ENCODE data around the gene DCST2. TPM values are rescaled to one million over a fixed set of nuclear protein-coding genes. Genes with fewer than 3 reads are reported as not detected.
A peak's percentile ranks its signal among the peaks of the same experiment; 100 is the strongest.

The DCST2 gene
- total RNA-seq, 1 donor from 2014 or later: 0.20 TPM

DNA sequence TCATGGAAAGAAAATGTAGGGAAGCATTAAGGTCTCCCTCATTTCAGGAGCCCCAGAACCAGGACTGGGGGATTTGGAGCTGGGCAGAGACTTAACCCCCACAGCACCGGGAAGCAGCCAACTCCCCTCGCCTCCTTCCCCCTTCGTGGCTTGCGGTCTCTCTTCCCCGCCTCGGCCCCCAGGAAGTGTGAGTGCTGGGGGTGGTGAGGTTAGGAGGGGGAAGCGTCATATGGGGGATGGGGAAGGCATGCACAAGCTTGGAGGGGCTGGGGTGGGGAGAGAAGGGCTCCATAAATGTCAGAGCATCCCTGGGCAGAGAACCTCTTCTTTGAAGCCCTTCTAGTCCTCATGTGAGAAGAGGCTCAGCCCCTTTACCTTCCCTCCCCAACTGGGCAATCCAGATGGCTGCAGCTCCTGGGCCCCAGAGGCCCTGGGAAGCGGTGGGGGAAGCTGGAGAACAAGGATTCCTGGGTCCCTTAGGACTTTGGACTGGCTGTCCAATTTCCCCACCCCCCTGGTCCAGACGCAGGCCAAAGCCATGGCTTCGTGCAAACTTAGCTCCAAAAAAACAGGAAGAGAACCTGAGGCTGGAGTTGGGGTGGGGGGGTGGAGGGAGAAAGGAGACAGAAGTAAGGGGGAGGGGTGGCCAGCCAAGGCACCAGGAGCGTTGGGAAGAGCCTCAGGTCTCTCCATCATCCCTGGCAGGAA, 23.2 kb downstream of the DCST2 start:
- DNase-seq (ENCODE audit: low read depth in 2 of 2): no peak

DNA sequence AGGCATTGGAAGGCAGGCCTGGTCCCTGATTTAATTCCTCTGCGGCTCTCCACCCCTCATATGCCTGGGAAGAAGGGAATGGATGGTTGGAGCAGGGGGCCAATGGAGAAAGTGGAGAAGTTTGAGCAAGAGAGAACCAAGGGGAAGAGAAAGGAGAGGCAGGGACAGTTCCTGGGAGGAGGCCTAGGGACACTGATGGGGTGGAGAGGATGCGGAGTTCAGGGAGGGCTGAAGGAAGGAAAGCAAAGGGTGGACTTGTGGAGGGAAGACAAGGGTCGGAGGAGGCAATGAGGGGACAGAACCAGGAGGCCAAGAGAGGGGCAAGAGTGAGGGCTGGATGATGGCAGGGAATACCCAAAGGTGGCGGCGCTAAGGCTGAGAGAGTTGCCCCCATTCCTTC, 23.8 kb downstream of the DCST2 start:
- no peak for DNase-seq (ENCODE audit: low read depth in 2 of 2)

DNA sequence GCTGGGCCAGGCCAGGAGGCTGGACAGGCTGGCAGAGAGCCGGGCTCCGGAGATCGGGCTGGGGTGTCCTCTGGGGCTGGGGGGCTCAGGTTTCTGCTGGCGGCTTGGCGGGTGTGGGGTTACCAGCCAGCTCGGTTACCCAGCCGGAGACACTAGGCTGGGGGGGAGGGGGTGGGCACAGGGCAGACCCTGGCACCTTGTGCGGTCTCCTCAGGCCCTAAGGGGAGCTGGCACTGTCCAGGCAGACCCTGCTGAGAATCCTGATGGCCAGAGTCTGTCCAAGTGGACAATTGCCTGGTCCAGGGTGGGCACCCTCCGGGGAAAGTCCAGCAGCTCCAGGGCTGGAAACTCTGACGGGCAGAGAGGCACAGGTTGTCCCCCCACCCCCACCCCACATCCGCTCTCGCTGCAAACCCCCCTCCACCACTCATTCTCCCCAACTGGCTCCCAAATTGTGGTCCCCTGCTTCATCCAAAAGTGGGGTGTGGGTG, 24.3 kb downstream of the DCST2 start:
- DNase-seq (ENCODE audit: low read depth in 2 of 2): no peak

DNA sequence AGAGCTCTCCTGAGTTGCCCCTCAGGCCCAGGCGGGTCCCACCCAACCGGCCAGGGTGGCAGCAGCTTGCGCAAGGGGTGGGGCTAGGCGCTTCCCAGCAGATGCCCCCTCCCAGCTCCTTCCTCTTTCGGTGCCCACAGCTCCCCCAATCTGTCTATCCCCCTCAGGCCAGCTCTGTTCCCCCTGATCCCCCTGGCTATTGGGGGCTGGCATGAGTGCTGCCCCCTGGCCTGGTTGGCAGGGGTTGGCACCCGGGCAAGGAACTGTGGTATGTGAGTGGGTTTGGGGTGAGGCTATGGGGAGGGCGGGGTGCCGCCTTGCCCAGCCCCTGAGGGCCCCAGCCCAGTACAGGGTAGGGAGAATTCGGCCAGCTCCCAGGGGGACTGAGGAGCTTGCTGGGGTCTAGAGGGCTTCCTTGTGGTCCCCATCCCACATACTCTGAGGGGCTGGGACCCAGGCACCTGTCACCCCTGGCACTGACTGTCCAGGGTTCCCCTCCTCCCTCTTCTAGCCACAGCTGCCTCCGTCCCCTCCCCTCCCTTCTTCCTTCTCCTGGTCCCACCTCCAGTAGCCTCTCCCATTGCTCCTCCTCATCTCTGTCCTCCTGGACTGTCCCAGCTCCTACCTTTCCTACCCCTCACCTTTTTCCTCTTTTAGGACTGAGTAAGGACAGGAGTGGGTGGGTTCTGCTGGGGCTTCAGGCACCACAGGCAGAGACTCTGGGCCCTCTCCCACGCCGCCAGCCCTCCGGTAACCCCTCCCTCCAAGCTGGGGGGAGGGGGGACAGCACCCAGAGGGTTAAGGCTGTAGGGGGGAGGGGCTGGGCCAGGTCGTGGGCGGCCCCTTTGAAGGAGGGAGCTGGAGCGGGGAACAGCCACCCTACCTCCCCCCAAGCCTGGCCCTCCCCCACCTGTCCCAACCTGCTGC, 25.3 kb downstream of the DCST2 start:
- DNase-seq (ENCODE audit: low read depth in 2 of 2): no peak

- DNase-seq (ENCODE audit: low read depth in 2 of 2): no peak
Observed at GRCh38 chr1:155007251-155007828, 26.2 kb downstream of the DCST2 start.

GRCh38 chr1:155006601-155007101, 26.9 kb downstream of the DCST2 start:
- DNase-seq (ENCODE audit: low read depth in 2 of 2): peak; percentile 25 to 37

DNA sequence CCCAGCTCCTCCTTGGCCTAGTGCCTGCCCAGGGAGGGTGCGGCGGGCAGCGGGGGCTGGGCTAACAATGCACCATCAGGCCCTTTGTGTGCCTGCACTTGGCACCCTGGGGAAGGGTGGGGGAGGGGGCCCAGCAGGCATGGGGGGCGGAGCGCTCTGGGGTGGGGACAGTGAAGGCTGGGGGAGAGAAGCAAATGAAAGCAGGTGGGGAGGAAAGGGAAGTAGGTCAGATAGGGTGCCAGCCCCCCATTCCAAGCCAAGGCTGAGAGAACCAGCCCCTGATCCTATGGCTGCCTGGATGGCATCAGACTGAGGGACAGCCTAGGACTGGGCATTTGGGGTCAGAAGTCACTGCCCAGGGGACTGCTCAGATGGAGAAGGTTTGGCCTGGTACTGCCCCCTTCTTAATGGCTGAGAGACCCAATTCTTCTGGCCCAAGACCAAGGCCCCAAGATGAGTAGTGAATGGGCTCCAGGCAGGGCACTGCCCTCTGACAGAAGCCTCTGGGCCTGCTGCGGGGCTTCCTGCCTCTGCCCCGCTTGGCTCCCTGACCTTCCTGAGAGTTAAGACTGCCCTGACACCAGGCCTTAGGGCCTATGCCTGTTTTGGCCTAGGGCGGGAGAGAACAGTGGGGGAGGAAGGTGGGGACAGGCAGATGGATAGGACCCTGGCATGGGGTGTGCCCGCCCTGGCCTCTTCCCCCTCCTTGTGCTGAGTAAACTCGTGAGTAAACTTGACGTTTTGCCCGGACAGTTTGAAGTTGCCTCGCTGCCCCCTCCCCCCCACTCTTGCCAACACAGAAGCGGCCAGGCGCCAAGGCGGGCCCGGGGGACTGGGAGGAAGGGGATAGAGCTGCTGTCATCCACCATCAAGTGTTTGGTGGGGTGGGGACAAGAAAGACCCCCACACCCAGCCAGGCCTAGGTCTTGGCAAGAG, 28.2 kb downstream of the DCST2 start:
- no peak for DNase-seq (ENCODE audit: low read depth in 2 of 2)

GRCh38 chr1:155004352-155005075, 29.1 kb downstream of the DCST2 start:
- no peak for DNase-seq (ENCODE audit: low read depth in 2 of 2)

DNA sequence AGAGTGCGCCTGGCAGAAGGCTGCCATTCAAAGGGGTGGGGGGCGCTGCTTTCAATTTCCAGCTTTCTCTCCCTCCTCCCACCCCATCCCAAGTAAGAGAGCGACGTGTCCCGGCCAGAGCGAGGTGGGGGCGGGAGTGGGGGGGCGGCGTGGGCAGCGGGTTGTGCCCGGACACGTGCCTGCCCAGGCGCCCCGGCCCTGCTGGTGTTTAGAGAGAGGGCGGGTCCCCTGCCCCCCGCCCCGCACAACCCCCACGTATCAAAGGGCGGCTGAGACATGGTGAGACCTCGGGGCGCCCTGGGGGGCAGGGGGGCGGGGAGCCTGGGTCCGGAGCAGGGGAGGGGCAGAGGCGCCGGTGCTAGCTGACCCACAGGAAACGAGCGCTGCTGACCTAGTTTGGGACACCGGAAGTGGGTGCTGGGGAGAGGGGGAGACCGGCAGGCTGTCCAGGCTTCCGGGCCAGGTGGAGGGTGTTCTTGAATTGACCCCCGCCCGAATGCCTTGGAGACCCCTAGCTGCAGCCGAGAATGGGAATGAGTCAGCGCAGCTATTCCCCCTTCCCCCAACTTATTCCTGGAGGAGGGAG, 29.7 kb downstream of the DCST2 start:
- DNase-seq (ENCODE audit: low read depth in 2 of 2): peak; percentile 14 to 19

DNA sequence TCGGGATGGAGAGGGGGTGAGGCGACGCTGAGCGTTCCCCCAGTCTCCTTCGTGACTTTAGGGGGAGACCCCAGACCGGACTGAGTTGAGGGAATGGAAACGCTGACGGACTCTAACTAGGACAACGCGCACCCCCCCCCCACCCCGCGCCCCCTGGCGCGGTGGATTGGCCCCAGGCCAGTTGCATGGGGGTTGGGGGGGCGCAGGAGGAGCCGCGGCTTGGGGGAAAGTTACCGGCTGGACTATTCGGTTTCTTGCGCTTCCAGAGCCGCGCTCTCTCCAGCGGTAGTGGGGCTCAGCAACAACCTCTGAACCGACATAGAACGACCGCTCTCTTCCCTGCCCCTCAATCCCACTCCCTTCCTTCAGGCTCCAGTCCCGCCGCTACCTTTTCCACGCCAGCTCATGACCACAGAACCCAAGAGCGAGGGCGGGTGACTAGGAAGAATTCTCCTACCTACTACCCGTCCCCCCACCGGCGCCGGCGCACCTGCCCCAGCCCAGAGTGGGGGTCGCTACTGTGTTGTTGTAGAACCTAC, 30.3 kb downstream of the DCST2 start:
- DNase-seq (ENCODE audit: low read depth in 2 of 2): peak; percentile 20 to 45

- DNase-seq (ENCODE audit: low read depth in 2 of 2): peak; percentile 36 to 38
Observed at GRCh38 chr1:155002464-155003226, 30.9 kb downstream of the DCST2 start, which contains the start of gene ZBTB7B. TSS of gene ZBTB7B (plus strand) at chr1:155002802. CDS start at chr1:155014661, 11,859 bp downstream.

- DNase-seq (ENCODE audit: low read depth in 2 of 2): peak; percentile 99 to 100
Observed at GRCh38 chr1:155001675-155002463, 31.7 kb downstream of the DCST2 start.

DNA sequence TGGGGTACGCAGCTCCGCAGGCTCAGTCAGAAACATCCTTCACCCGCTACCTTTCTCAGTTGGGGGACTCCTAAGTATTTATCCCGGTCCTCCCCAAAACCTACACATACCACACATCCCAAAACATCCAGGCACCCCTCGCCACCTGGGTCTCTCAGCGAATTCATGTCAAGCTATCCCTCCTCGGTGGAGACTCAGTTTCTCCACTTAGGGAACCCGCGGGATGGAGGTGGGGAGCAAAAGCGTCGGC, 32.2 kb downstream of the DCST2 start:
- DNase-seq (ENCODE audit: low read depth in 2 of 2): no peak

DNA sequence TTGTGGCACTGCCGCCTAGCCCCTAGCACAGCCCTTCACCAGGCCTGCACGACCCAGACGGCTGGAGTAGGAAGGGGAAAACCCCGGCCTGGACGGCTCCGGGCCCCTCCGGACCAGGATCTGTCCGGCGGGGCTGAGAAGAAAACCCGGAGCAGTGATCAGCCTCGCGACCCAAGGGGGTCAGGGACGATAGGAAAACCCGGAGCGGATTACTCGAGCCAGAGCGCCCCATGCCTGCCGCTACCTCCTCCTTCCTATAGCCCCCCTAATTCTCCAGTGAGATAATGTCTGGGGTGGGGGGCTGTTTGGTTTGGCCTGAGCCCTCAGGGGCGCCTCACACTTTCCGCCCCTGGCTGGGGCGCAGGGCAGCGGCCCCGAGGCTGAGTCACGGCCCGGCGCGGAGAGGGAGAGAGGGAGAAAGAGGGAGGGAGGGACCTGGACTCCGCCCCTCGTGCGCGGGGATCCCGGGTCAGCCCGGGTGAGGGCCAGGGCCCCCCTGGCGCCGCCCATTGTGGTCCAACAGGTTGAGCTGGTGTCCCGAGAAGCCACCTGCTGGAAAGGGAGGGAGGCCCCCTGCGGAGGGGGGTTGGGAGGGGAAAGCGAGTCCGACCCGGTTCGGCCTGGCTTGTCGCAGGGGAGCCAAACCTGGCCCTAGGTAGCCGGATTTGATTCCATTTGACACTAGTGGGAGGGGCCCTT, 32.7 kb downstream of the DCST2 start:
- DNase-seq (ENCODE audit: low read depth in 2 of 2): peak; percentile 81 to 86

DNA sequence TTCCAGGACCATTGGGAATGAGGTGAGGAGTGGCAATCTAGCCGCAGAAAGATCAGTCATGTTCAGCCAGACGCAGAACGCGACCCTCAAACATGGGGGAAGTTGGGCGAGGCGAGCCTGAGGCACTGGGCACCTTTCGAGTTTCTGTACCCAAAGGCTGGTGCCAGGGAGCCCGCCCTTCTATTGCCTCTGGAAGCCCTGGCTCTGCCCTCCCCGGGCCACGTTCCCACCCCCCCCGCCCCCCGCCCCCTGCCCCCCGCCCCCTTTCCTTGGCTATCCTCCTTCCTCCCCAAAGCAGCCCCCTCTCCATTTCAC, 33.2 kb downstream of the DCST2 start:
- DNase-seq (ENCODE audit: low read depth in 2 of 2): peak in 1 of 2 donors; percentile 17

- DNase-seq (ENCODE audit: low read depth in 2 of 2): peak in 1 of 2 donors; percentile 22
Observed at GRCh38 chr1:154999571-155000410, 33.8 kb downstream of the DCST2 start.
